NB4 (cell line): ENCODE results near the gene B4GALT6.

Source experiments
- CTCF ChIP-seq: IDR thresholded peaks from one replicate; pipeline ENCODE4 v1.5.1; 2012; ENCODE audit warnings: low read depth, low read length
- MAX ChIP-seq: IDR thresholded peaks from 2 replicates; pipeline ENCODE4 v1.6.1; 2011; ENCODE audit warnings: low read depth, low read length
- MYC ChIP-seq: IDR thresholded peaks from 2 replicates; pipeline ENCODE4 v1.6.1; 2011; ENCODE audit warnings: low read depth, low read length
- POLR2A ChIP-seq: IDR thresholded peaks from 2 replicates; pipeline ENCODE4 v1.6.1; 2011; ENCODE audit warnings: mild to moderate bottlenecking; ENCODE audit not compliant: insufficient read length; ENCODE audit errors: extremely low read depth

GRCh38 chr18:31707815-31708214, 23.4 kb upstream of the B4GALT6 start:
- TF ChIP-seq CTCF (no peak), POLR2A (no peak), MAX (no peak), MYC (no peak)
